Mesodermal cell (in vitro differentiated cells): ENCODE measurements around the gene STK39.

Experiments
- H3K27ac ChIP-seq: 2 replicates; pipeline ENCODE4 v1.7.0; 2013; ENCODE audit warnings: mild to moderate bottlenecking, low read depth, low read length, moderate library complexity; ENCODE audit not compliant: severe bottlenecking
- H3K36me3 ChIP-seq: 2 replicates; pipeline ENCODE4 v1.7.1; 2013; ENCODE audit warnings: mild to moderate bottlenecking, low read length, moderate library complexity; ENCODE audit not compliant: control insufficient read depth, insufficient read depth
- H3K4me1 ChIP-seq: one replicate; pipeline ENCODE4 v1.7.1; 2013; ENCODE audit warnings: mild to moderate bottlenecking, low read length; ENCODE audit not compliant: insufficient read depth, control insufficient read depth, poor library complexity, severe bottlenecking
- H3K4me3 ChIP-seq: 2 replicates; pipeline ENCODE4 v1.7.0; 2013; ENCODE audit warnings: low read length, control low read depth, mild to moderate bottlenecking; ENCODE audit not compliant: insufficient read depth, poor library complexity, severe bottlenecking; ENCODE audit errors: extremely low read depth
- H3K9me3 ChIP-seq: 2 replicates; pipeline ENCODE4 v1.7.1; 2013; ENCODE audit warnings: mild to moderate bottlenecking, low read length, moderate library complexity; ENCODE audit not compliant: control insufficient read depth
- WGBS, 2 experiments: methylation state at CpG; one replicate each; pipeline ENCODE4 v1.1.5; 2013; ENCODE audit warnings: missing lambda C conversion rate in 2 of 2; ENCODE audit not compliant: insufficient coverage in 2 of 2; 5-methylcytosine and 5-hydroxymethylcytosine counted together

STK39 gene

DNA sequence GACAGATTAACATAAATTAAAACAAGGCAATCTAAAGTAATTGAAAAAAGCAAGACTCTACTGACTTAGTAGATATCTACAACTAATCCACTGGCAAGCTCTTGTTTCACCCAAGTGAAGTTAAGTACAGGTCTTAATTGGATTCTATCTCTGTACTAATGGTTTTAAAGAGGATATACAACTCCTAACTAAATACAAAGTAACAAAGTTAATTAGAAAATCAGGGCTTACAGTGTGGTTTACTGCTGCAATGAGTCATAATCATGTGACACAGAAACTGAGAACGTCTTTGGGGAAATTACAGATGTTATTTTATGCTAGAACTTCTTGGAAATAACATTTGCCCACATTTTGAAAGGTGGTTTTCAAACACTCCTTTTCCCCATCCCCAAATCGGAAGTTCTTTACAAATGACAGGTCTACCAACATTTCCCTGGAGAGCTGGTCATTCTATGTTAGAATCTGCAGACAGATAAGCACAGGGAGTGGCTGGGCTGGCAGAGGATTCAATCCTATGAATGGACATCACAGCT lies 245.3 kb downstream of the STK39 start:
- peaks cover 6% of the 10 kb centered on the region for H3K4me1 ChIP-seq
- H3K9me3 ChIP-seq, result no peaks in the 10 kb centered on the region
- peak overlapping the region; percentile 23 for H3K27ac ChIP-seq
- no peak overlapping the region for H3K4me3 ChIP-seq
- peaks cover 5% of the 10 kb centered on the region for H3K36me3 ChIP-seq
- 73% methylated on average over 2 of the region's 2 CpGs; no CpG with 5 or more reads in 1 of the 2 experiments for WGBS, 2 experiments

DNA sequence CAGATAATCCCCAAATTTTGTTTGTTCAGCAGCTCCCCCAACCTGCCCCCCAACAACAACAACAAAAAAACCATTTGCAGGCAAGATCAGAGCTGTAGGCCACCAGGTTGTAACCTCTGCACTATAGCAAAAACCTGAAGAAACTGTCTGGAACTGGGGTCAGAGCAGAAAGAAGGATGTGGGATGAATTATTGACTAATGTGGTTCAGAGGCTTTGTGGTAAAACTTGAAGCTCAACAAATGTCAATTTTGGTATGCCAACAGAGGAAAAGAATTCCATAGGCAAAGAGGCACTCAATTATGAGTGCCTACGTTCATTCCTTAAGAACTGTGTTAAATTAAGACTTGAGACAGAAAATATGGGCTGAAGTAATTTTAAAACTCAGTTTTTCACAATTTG lies 255.1 kb downstream of the STK39 start:
- H3K4me1 ChIP-seq, result no peaks in the 10 kb centered on the region
- H3K9me3 ChIP-seq, result no peaks in the 10 kb centered on the region
- no peaks in the 10 kb centered on the region for H3K36me3 ChIP-seq
- H3K4me3 ChIP-seq, result no peak overlapping the region
- no peak overlapping the region for H3K27ac ChIP-seq
- WGBS, 2 experiments, result 100% methylated on average over 1 of the region's 1 CpG; no CpG with 5 or more reads in 1 of the 2 experiments

DNA sequence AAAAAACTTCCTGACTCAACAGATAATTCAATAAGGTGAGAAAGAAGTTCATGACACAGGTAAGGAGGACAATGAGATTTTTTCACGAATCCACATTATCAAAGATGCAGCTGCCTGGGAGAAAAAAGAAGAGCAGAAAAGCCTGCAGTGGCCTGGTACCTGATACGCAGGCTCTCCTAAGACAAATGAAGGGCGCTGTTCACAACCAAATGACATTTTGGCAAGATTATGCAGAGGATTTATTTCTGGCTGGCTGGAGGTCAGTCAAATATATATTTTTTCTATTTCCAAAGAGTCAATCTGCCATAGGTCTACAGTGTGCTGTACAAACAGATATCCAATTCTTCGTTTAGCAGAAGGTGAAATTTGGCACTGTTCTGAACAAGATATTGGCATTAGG lies 257.3 kb downstream of the STK39 start:
- Histone ChIP-seq H3K27ac (no peak overlapping the region), H3K9me3 (no peaks in the 10 kb centered on the region), H3K36me3 (no peaks in the 10 kb centered on the region), H3K4me1 (no peaks in the 10 kb centered on the region), H3K4me3 (no peak overlapping the region)
- 89 to 94% methylated on average over 3 of the region's 4 CpGs for WGBS, 2 experiments

- H3K4me1 ChIP-seq, result no peaks in the 10 kb centered on the region
- H3K4me3 ChIP-seq, result no peak overlapping the region
- WGBS, 2 experiments, result 68 to 78% methylated on average over 2 of the region's 2 CpGs
- no peaks in the 10 kb centered on the region for H3K36me3 ChIP-seq
- H3K9me3 ChIP-seq, result no peaks in the 10 kb centered on the region
- no peak overlapping the region for H3K27ac ChIP-seq
Measured at GRCh38 chr2:167988296-167988695, 259.1 kb downstream of the STK39 start.

GRCh38 chr2:167987558-167987957 lies 259.8 kb downstream of the STK39 start:
- H3K4me1 ChIP-seq, result no peaks in the 10 kb centered on the region

GRCh38 chr2:167987026-167987425 lies 260.4 kb downstream of the STK39 start:
- WGBS, 2 experiments, result 75 to 84% methylated on average over 1 to 3 of the region's 6 CpGs
- Histone ChIP-seq H3K36me3 (no peaks in the 10 kb centered on the region), H3K4me3 (no peak overlapping the region), H3K9me3 (no peaks in the 10 kb centered on the region), H3K4me1 (no peaks in the 10 kb centered on the region), H3K27ac (no peak overlapping the region)

More at GRCh38 chr2:167987558-167987957, 259.8 kb downstream of the STK39 start:
- Histone ChIP-seq H3K27ac (no peak overlapping the region), H3K9me3 (no peaks in the 10 kb centered on the region), H3K4me3 (no peak overlapping the region), H3K36me3 (no peaks in the 10 kb centered on the region)
- WGBS, 2 experiments, result no CpG with 5 or more reads among the region's 1 CpG

DNA sequence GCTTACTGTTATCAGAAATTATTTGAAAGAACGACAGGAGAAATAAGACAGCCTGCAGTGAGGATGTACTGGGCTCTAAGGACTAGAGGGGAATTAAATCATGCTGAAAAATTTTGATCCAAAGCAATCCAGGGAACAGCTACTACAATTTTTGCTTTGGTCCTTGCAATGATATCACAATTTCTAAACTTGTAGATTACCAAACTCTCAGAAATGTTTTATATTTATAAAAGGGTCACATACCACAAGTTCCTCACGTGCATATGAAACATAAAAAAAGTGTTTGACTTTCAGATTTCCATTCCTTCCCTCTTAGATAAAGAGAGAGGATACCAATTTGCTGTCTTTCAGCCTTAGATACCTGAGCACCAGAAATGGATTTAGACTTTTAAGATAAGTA lies 261.2 kb downstream of the STK39 start:
- WGBS, 2 experiments, result 86 to 100% methylated on average over 1 of the region's 2 CpGs
- Histone ChIP-seq H3K27ac (no peak overlapping the region), H3K4me1 (no peaks in the 10 kb centered on the region), H3K4me3 (no peak overlapping the region), H3K36me3 (no peaks in the 10 kb centered on the region), H3K9me3 (no peaks in the 10 kb centered on the region)

GRCh38 chr2:167981945-167982344 lies 265.4 kb downstream of the STK39 start:
- no peaks in the 10 kb centered on the region for H3K36me3 ChIP-seq
- no peak overlapping the region for H3K4me3 ChIP-seq
- no peaks in the 10 kb centered on the region for H3K4me1 ChIP-seq
- 71 to 100% methylated on average over 3 of the region's 5 CpGs for WGBS, 2 experiments
- H3K9me3 ChIP-seq, result no peaks in the 10 kb centered on the region
- H3K27ac ChIP-seq, result no peak overlapping the region

- Histone ChIP-seq H3K9me3 (peaks cover 3% of the 10 kb centered on the region), H3K36me3 (no peaks in the 10 kb centered on the region), H3K4me3 (no peak overlapping the region), H3K4me1 (no peaks in the 10 kb centered on the region), H3K27ac (no peak overlapping the region)
- WGBS, 2 experiments, result 63 to 74% methylated on average over 3 of the region's 4 CpGs
Measured at GRCh38 chr2:167980439-167980838, 267.0 kb downstream of the STK39 start.

DNA sequence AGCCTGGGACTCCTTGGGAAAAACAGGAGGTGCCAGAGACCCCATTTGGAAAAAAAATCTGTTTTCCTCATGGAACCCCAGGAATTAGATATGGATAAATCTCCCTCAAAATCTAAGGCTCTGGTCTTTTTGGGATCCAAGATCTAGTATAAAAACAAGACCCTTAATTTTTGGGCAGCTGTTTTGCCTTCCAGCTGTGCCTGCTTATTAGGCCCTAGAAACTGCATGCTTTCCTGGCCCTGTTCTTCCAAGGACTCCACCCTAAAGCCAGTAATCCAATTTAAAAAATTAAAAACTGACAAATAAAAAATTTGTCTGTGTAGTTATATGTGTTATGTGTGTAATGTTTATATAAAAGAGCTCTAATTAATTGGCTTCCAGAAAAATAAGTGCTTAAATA lies 274.6 kb downstream of the STK39 start:
- H3K4me3 ChIP-seq, result no peak overlapping the region
- no peak overlapping the region for H3K27ac ChIP-seq
- peaks cover 38% of the 10 kb centered on the region for H3K9me3 ChIP-seq

GRCh38 chr2:167972020-167972419 lies 275.4 kb downstream of the STK39 start:
- 91 to 92% methylated on average over 1 of the region's 1 CpG for WGBS, 2 experiments
- Histone ChIP-seq H3K4me1 (no peaks in the 10 kb centered on the region), H3K4me3 (no peak overlapping the region), H3K9me3 (peaks cover 38% of the 10 kb centered on the region), H3K27ac (no peak overlapping the region), H3K36me3 (peaks cover 4% of the 10 kb centered on the region)

More for the DNA sequence above, 274.6 kb downstream of the STK39 start:
- Histone ChIP-seq H3K36me3 (peaks cover 4% of the 10 kb centered on the region), H3K4me1 (no peaks in the 10 kb centered on the region)
